ENCODE results near the gene FGF21.
"Not testable (repeated sequence)": the region's sequence is repeated elsewhere in the genome, so short reads cannot be mapped to it uniquely, and the experiment has no call there.

Gene FGF21

DNA sequence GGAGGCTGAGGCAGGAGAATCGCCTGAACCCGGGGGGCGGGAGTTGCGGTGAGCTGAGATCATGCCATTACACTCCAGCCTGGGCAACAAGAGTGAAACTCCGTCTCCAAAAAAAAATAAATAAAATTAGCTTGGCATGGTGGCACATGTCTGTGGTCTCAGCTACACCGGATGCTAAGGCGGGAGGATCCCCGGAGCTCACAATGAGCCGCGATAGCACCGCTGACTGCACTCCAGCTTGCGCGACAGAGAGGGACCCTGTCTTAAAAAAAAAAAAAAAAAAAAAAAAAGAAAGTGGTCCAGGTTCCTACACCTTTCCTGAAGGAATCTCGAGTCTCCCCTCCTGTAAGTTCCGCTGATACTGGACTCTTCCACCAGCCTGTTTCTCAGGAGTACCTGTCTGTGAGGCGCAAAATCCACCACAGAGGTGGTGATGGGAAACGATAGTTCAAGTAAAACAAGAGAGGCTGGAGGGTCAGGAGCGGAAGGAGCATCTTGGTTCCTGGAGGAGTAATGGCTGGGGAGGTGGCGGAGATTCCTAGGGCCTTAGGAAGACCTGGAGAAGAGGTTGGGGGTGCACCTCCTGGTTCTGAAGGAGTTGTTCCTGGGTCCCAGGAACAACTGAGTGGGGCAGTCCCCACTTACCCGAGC, 3.4 kb upstream of the FGF21 start:
- DNase-seq (ENCODE audit: low spot score), result no peak

DNA sequence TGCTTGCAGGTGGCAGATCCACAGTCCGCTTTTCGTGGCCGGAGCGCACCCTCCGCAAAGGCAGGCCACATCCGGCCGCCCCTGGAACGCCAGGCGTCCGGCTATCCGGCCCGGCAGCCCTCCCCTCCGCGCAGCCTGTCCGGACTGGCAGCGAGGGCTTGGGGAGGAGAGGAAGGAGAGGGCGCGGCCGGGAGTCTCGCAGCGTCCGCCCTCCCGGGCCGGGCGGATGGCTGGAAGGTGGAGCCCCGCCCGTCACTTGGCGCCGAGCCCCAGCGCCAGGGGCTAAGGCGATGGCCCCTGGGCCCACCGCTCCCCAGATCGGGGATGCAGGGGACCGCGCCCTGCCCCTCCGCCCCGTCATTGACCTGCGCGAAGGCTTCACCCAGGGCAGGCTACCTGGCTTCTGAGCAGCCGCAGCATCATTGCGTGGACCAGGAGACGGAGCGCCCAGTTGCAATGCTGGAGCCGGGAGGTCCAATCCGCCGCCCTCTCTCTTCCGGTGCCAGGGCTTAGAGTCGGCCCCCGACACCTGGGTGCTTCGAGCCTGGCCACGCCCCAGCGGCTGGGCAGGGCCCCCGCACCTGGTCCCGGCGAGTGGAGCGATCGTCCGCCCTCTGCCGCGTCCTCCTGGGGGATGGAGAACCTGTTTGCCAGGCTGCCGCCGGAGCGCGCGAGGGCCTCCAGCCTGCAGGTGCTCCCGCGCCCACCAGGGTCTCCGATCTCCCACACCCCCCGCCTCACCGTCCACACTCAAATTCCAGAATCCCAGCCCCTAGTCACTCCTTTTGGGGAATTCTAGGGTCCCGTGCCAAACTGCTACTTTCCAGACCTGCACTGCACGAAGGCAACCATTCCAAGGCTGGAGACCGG, 2.6 kb upstream of the FGF21 start, which contains the start of gene FUT1:
Gene FUT1, minus strand, starts transcription at position 146 of the 870 bp plus-strand sequence. CDS start 1,360 bp downstream, outside the sequence.
- DNase-seq (ENCODE audit: low spot score), result peak; percentile 71

DNA sequence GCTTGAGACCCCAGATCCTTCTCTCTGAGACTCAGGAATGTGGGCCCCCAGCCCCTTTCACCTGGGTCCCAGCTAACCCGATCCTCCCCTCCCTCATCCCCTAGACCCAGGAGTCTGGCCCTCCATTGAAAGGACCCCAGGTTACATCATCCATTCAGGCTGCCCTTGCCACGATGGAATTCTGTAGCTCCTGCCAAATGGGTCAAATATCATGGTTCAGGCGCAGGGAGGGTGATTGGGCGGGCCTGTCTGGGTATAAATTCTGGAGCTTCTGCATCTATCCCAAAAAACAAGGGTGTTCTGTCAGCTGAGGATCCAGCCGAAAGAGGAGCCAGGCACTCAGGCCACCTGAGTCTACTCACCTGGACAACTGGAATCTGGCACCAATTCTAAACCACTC, 463 bp downstream of the FGF21 start:
- no peak for DNase-seq (ENCODE audit: low spot score)

DNA sequence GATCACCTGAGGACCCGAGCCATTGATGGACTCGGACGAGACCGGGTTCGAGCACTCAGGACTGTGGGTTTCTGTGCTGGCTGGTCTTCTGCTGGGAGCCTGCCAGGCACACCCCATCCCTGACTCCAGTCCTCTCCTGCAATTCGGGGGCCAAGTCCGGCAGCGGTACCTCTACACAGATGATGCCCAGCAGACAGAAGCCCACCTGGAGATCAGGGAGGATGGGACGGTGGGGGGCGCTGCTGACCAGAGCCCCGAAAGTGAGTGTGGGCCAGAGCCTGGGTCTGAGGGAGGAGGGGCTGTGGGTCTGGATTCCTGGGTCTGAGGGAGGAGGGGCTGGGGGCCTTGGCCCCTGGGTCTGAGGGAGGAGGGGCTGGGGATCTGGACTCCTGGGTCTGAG, 888 bp downstream of the FGF21 start:
- DNase-seq (ENCODE audit: low spot score), result no peak

DNA sequence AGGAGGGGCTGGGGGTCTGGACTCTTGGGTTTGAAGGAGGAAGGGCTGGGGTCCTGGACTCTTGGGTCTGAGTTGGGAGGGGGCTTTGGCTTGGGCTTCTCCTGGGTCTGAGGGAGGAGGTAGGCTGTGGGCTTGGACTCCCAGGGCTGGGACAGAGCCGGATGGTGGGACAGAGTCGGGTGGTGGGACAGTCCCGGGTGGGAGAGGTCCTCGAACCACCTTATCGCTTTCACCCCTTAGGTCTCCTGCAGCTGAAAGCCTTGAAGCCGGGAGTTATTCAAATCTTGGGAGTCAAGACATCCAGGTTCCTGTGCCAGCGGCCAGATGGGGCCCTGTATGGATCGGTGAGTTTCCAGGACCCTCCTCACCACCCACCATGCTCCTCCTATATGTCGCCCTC, 1.4 kb downstream of the FGF21 start:
- DNase-seq (ENCODE audit: low spot score), result no peak

DNA sequence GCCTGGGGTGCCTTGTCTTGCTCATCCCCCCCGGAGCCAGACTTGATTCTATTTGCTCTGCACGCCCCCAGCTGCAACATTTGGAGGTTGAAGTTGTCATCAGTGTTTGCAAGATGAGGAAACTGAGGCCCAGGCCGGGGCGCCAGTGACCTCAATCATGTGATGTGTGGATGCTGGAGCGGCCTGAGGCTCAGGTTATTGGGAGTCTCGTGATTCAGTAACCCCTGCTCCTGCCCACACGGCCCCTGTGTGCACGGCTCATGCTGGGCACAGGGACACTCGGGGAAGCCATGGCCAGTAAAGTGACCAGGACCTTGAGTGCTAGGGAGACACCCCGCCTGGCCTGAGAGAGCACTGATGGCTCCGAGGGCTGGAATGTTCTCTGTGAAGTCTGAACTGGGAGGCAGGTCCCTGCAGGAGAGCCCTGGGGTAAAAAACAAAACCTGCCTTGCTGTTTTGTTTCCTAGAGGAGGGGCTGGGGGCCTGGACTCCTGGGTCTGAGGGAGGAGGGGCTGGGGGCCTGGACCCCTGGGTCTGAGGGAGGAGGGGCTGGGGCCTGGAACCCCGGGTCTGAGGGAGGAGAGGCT, 1.9 kb downstream of the FGF21 start:
- DNase-seq (ENCODE audit: low spot score), result no peak

DNA sequence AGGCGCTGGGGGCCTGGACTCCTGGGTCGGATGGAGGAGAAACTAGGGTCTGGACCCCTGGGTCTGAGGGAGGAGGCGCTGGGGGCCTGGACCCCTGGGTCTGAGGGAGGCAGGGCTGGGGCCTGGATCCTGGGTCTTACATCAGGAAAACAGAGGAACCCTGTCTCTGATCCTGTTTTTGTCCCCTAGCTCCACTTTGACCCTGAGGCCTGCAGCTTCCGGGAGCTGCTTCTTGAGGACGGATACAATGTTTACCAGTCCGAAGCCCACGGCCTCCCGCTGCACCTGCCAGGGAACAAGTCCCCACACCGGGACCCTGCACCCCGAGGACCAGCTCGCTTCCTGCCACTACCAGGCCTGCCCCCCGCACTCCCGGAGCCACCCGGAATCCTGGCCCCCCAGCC, 2.4 kb downstream of the FGF21 start:
- no peak for DNase-seq (ENCODE audit: low spot score)

DNA sequence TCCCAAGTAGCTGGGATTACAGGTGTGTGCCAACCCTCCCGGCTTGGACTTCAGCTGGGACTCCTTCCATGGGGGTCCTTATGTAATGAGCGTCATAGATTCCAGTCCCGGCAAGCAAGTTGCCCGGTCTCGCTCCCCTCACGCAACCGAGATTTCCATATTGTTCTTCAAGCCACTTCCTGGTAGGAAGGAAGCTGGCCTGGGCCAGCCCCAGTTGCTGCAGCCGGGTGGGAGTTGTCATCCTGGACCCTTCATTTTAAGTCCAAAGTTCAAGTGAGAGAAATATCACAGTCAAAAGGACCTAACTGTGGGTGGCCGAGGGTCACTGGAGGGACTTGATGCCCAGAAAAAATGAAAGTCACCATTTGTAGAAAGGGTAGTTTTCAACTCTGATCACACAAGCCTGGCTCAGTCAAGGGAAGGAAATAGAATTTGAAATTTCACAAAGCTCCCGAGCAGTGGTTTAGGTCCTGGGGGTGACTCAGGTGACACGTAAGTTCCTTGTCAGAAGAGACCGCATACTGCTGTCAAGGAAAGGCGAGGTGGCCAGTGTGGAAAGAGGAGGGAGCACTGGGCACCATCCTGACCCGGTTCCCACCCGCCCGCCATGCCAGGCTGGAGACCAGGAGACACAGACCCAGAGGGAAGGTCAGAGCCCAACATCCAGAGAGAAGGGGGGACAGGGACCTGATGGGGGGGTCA, 5.3 kb downstream of the FGF21 start:
- DNase-seq (ENCODE audit: low spot score), result no peak

DNA sequence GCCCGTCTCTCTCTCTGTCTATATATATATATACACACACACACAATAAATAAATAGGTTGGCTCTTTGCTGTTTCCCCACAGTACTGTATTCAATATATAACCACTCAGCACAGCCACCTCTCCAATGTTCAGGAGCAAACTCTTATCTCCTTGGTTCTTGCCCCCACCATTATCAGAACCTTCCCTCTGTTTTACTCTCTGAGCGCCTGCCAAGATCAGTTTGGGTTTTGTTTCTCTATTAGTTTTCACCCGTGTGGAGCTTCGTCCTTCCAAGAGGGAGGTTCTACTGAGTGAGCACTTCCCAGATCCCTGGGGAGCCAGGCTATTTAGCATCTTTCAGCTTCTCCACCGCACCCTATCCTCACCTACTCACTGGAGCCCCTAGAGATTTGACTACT, 10.5 kb downstream of the FGF21 start:
- DNase-seq (ENCODE audit: low spot score), result not testable (repeated sequence)

DNA sequence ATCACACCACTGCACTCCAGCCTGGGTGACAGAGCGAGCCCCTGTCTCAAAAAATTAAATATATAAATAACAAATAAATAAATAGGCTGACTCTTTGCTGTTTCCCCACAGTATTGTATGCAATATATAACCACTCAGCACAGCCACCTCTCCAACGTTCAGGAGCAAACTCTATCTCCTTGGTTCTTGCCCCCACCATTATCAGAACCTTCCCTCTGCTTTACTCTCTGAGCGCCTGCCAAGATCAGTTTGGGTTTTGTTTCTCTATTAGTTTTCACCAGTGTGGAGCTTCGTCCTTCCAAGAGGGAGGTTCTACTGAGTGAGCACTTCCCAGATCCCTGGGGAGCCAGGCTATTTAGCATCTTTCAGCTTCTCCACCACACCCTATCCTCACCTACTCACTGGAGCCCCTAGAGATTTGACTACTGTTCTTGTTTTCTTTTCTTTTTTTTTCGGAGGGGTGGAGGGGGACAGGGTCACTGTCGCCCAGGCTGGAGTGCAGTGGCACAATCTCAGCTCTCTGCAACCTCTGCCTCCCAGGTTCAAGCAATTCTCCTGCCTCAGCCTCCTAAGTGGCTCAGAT, 12.9 kb downstream of the FGF21 start:
- not testable (repeated sequence) for DNase-seq (ENCODE audit: low spot score)

DNA sequence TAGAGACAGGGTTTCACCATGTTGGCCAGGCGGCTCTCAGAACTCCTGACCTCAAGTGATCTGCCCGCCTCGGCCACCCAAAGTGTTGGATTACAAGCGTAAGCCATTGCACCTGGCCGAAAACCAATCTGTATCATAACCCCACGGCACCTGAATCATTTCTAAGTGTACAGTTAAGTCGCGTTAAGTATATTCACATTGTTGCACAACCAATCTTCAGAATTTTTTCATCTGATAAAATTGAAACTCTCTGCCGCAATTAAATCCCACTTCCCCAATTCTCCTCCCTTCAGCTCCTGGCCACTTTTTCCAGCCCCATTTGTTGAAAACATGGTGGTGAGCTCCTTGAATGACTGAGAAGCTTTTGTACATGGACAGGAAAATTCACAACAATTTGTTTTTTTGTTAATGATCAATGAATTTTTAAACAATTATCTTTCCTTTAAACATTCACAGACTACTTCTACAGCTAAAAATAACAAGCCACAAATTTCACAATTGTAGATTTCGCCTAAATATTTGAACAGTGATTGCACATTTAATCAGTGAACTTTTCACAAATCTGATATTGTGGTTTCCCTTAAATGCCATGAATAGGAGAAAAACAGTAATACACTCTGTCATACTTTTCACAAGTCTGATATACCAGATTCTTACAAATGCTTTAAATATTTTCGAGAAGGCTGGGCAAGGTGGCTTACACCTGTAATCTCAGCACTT, 13.8 kb downstream of the FGF21 start:
- DNase-seq (ENCODE audit: low spot score), result no peak

DNA sequence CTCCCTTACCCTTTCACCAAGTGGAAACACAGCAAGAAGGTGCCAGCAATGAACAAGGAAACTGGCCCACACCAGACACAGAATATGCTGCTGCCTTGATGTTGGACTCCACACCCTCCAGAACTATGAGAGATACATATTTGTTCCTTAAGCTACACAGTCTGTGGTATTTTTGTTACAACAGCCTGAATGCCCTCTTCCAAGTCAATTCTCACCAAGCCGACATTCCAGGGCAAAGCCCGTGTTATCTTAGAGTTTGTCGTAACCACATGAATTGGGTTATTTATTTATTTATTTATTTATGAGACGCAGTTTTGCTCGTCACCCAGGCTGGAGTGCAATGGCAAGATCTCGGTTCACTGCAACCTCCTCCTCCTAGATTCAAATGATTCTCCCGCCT, 14.9 kb downstream of the FGF21 start:
- DNase-seq (ENCODE audit: low spot score), result peak; percentile 66

DNA sequence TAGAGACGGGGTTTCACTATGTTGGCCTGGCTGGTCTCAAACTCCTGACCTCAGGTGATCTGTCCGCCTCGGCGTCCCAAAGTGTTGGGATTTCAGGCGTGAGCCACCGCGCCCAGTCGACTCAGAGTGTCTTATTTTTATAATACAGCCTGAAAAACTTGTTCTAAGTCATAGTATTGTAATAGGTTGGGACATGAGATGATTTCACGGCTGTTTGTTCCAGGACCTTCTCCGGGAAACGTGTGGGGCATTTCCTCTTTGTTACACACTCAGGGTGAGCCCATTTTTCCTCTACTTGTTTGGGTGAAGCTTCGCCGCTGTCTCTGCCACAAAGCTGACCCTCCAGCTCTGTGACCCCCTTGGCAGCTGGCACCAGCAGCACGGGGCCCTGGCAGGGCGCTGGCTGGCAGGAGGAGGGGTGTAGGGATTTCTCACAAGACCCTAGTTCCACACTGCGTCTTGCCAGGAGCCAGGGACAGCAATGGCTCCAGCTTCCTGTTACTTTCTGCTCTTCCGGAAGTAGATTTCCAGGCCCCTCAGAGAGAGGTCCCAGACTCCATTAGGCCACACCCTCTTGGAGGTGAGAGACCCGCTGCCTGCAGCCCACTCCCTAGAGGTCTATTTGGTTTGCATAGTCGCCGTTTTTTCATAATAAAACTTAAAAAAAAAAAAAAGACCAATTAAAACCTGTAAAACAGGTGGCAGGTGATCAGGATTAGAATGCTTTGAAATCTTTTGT, 15.6 kb downstream of the FGF21 start:
- no peak for DNase-seq (ENCODE audit: low spot score)

DNA sequence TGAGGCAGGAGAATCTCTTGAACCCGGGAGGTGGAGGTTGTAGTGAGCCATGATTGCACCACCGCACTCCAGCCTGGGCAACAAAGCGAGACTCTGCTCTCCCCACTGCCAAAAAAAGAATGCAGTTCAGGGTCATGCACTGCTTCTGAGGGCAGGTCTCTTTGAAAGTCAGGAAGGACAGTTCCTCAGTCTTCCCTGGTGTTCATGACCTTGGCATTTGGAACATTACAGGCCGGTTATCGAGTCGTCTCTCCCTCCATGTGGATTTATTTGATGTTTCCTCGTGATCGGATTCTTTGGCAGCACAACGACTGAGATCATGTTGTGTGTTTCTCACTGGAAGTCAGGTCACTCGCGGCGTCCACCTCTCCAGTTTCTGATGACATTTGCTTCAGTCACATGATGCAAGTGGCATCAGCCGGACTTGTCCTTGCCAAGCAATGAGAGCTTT, 17.2 kb downstream of the FGF21 start:
- peak; percentile 38 for DNase-seq (ENCODE audit: low spot score)

DNA sequence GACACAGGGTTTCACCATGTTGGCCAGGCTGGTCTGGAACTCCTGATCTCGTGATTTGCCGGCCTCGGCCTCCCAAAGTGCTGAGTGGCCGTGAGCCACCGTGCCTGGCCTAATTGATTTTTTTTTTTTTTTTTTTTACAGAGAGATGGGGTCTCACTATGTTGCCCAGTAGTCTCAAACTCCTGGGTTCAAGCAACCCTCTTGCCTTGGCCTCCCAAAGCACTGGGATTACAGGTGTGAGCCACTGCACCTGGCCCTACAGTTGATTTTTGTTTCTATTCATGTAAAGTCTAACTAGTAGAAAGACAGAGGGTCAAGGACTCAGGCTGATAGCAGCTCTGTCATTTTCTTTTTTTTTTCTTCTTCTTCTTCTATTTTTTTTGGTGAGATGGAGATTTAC, 21.8 kb downstream of the FGF21 start:
- DNase-seq (ENCODE audit: low spot score), result no peak

DNA sequence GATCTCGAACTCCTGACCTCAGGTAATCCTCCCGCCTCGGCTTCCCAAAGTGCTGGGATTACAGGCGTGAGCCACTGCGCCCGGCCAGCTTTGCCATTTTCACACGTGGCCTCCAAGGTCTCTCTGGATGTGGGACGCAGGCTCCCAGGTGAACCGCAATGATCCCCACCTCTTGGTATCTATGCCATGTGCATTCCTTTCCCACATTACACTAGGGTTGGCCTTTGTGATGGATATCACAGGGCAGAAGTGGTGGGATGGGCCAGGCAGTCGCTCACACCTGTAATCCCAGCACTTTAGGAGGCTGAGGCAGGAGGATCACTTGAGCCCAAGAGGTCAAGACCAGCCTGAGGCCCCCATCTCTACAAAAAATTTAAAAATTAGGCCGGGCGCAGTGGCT, 22.4 kb downstream of the FGF21 start:
- DNase-seq (ENCODE audit: low spot score), result no peak

DNA sequence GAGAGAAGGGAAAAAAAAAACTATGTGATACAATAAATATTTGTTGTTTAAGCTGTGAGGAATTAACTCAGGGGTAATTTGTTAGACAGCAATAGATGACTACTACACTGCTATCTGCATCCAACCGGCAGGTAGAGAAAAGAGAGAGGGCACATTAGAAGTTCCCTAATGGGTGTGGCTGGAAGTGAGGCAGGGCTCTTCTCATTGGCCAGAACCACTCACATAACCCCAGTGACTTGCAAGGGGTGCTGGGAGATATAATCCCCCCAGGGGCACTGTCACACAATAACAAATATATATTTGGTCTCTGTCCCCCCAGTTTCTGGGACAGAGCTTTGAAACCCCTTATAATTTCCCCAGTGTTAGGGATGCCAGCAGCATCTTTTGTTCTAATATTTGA, 24.3 kb downstream of the FGF21 start:
- no peak for DNase-seq (ENCODE audit: low spot score)

DNA sequence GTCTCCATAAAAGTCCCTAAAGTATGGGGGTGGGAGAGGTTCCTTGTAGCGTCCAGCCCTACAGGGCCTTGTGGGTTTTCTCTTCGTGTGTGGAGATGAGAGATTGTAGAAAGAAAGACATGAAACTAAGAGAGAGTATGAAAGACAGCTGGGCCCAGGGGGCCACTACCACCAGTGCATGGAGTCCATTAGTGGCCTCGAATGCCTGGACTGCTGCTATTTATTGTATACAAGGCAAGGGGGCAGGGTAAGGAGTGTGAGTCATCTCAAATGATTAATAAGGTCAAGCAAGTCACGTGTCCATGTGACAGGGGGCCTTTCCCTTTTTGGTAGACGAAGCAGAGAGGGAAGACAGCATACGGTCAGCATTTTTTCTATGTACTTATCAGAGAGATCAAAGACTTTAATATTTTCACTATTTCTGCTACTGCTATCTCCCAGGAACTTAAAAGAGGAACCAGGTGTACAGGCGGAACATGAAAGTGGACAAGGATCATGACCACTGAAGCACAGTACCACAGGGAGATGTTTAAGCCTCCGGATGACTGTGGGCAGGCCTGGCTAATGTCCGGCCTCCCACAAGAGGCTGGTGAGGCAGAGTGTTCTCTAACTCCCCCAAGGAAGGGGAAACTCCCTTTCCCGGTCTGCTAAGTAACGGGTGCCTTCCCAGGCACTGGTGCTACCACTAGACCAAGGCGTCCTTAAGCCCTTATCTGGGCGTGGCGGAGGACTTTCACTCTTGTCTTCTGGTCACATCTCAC, 25.5 kb downstream of the FGF21 start:
- DNase-seq (ENCODE audit: low spot score), result no peak

DNA sequence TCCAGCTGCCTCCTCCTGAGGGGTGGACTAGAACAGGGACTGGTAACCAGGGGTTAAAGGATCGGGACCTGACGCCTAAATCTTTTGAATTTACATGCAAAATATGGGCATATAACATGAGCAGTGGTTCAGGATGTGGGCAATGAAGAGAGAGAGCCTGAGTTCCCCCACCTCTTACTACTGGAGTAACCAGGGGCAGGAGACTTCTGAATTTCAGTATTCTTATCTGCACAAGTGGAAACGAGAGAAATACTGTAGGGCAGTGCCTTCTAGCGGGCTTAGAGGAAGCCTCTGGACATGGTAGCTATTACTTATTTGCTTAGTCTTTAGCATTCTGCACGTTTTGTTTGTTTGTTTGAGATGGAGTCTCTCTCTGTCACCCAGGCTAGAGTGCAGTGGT, 29.2 kb downstream of the FGF21 start:
- no peak for DNase-seq (ENCODE audit: low spot score)

DNA sequence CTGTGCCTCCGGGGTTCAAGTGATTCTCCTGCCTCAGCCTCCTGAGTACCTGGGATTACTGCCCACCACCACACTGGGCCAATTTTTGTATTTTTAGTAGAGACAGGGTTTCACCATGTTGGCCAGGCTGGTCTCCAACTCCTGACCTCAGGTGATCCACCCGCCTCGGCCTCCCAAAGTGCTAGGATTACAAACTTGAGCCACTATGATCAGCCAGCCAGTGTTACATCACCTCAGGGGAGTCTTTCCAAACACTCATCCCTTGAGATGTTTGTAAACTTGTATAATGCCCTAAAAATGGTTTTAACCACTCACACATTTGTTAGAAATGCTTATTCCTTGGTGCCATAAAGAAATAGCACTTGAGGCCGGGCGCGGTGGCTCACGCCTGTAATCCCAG, 31.1 kb downstream of the FGF21 start:
- DNase-seq (ENCODE audit: low spot score), result not testable (repeated sequence)
